HL-60 (cell line): ENCODE results near the gene FARP1.

Experiments
- CTCF ChIP-seq: IDR thresholded peaks from one replicate; pipeline ENCODE4 v1.5.1; 2011; ENCODE audit warnings: low read length, control low read depth, inconsistent platforms; ENCODE audit not compliant: insufficient read depth
- GABPA ChIP-seq: IDR thresholded peaks from 2 replicates; pipeline ENCODE4 v1.6.1; 2012; ENCODE audit warnings: low read depth
- POLR2AphosphoS5 ChIP-seq: IDR thresholded peaks from 2 replicates; pipeline ENCODE4 v1.6.1; 2012; ENCODE audit warnings: low read depth
- REST ChIP-seq: IDR thresholded peaks from 2 replicates; pipeline ENCODE4 v1.6.1; 2012; ENCODE audit warnings: low read depth; ENCODE audit not compliant: insufficient replicate concordance

- TF ChIP-seq CTCF (no peak), POLR2AphosphoS5 (no peak), GABPA (no peak), REST (no peak)
These were observed 295.6 kb downstream of the FARP1 start for GRCh38 chr13:98438246-98439125.
